Osteoblast (primary cell): ENCODE data around the gene BFAR. TPM values are rescaled to one million over a fixed set of nuclear protein-coding genes. Genes with fewer than 3 reads are reported as not detected.

Source experiments
- DNase-seq: peaks from one replicate; pipeline ENCODE4 v3.0.0; 2011; ENCODE audit warnings: low spot score, mixed read lengths; ENCODE audit not compliant: insufficient read length; ENCODE audit errors: missing footprints
- H2AFZ ChIP-seq: 2 replicates; pipeline ENCODE4 v1.6.0; 2011; ENCODE audit warnings: mild to moderate bottlenecking, low read length
- H3K27ac ChIP-seq: 2 replicates; pipeline ENCODE4 v1.5.1; 2011; ENCODE audit warnings: mild to moderate bottlenecking, low read depth, low read length, moderate library complexity
- H3K27me3 ChIP-seq: 2 replicates; pipeline ENCODE4 v1.6.0; 2012; ENCODE audit warnings: mild to moderate bottlenecking, control low read depth, inconsistent platforms, low read length, moderate library complexity; ENCODE audit not compliant: insufficient read depth
- H3K36me3 ChIP-seq: 2 replicates; pipeline ENCODE4 v1.5.1; 2011; ENCODE audit warnings: mild to moderate bottlenecking, low read length, control low read depth, moderate library complexity; ENCODE audit not compliant: insufficient read depth
- H3K4me1 ChIP-seq: 2 replicates; pipeline ENCODE4 v1.5.1; 2011; ENCODE audit warnings: mild to moderate bottlenecking, low read length, control low read depth, moderate library complexity; ENCODE audit not compliant: insufficient read depth
- H3K4me2 ChIP-seq: 2 replicates; pipeline ENCODE4 v1.6.0; 2011; ENCODE audit warnings: mild to moderate bottlenecking, low read length; ENCODE audit not compliant: insufficient read depth
- H3K4me3 ChIP-seq: fragments of 200-600 bp; sonication (generic); 3 replicates; pipeline ENCODE4 v1.5.1; 2012; ENCODE audit warnings: mild to moderate bottlenecking, low read length, inconsistent platforms; ENCODE audit not compliant: insufficient read depth
- H3K79me2 ChIP-seq: 2 replicates; pipeline ENCODE4 v1.6.0; 2012; ENCODE audit warnings: mild to moderate bottlenecking, low read length, control low read depth, inconsistent platforms; ENCODE audit not compliant: insufficient read depth
- H3K9me3 ChIP-seq: 2 replicates; pipeline ENCODE4 v1.5.1; 2011; ENCODE audit warnings: low read depth, low read length, control low read depth
- H4K20me1 ChIP-seq: 2 replicates; pipeline ENCODE4 v1.6.0; 2012; ENCODE audit warnings: mild to moderate bottlenecking, low read length, control low read depth; ENCODE audit not compliant: insufficient read depth
- total RNA-seq: library from RNA; depleted of rRNA; stranded (reverse); fragments of >200 nt; gene quantifications from 2 replicates; pipeline ENCODE4 v1.2.3, GENCODE V29; 2012
- TF ChIP-seq, protein P1 (sequence below): IDR thresholded peaks from 2 replicates; pipeline ENCODE4 v1.5.1; 2011; ENCODE audit warnings: mild to moderate bottlenecking, low read depth, low read length, moderate library complexity; ENCODE audit errors: extremely low read depth

The BFAR gene
- total RNA-seq, 1 donor, result 186 TPM

DNA sequence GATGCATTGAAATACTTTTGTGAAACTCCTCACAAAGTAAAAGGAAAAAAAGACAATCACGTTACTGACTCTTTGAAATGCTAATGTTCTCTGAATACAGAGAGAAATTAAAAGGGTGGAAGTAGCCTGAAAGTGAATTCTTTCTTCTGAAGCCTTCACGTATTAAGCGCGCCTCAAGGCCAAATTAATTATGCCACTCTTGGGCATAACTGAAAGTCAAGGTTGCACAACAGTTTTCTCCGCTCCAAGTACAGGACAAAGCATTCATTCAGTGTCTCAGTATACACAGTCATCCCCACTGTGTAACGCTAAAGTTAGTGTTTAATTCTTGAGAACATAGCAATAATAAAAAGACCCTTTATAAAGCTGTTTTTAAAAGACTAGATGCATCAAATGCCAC is 24.1 kb upstream of the BFAR start:
- no peak for DNase-seq
- no peaks in the 10 kb centered on the region for H3K27me3 ChIP-seq
- no peak overlapping the region for H3K4me3 ChIP-seq
- H3K27ac ChIP-seq, result no peak overlapping the region
- H3K79me2 ChIP-seq, result no peaks in the 10 kb centered on the region
- H3K4me1 ChIP-seq, result no peaks in the 10 kb centered on the region
- H2AFZ ChIP-seq, result no peak overlapping the region
- TF ChIP-seq, protein P1, sequence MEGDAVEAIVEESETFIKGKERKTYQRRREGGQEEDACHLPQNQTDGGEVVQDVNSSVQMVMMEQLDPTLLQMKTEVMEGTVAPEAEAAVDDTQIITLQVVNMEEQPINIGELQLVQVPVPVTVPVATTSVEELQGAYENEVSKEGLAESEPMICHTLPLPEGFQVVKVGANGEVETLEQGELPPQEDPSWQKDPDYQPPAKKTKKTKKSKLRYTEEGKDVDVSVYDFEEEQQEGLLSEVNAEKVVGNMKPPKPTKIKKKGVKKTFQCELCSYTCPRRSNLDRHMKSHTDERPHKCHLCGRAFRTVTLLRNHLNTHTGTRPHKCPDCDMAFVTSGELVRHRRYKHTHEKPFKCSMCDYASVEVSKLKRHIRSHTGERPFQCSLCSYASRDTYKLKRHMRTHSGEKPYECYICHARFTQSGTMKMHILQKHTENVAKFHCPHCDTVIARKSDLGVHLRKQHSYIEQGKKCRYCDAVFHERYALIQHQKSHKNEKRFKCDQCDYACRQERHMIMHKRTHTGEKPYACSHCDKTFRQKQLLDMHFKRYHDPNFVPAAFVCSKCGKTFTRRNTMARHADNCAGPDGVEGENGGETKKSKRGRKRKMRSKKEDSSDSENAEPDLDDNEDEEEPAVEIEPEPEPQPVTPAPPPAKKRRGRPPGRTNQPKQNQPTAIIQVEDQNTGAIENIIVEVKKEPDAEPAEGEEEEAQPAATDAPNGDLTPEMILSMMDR, result no peak
- peaks cover 54% of the 10 kb centered on the region for H3K36me3 ChIP-seq
- no peaks in the 10 kb centered on the region for H4K20me1 ChIP-seq
- H3K4me2 ChIP-seq, result no peak overlapping the region
- no peaks in the 10 kb centered on the region for H3K9me3 ChIP-seq

DNA sequence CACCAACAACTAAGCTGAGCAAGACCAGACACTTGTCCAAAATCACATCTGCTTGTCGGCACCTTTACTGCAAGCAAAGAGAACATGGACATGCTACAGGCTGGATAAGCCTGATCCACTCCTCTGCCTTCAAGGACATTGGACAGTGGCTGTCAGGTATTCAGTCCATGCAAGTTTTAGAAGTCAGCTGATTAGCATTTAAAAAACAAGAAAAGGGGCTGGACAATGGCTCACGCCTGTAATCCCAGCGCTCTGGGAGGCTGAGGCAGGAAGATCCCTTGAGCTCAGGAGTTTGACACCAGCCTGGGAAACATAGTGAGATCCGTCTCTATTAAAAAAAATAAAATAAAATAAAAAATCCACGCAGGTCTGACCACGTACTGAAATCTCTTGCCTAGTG is 23.0 kb upstream of the BFAR start:
- Histone ChIP-seq H3K4me3 (no peak overlapping the region), H3K79me2 (no peaks in the 10 kb centered on the region), H3K9me3 (no peaks in the 10 kb centered on the region), H3K36me3 (peaks cover 54% of the 10 kb centered on the region), H4K20me1 (no peaks in the 10 kb centered on the region), H3K27me3 (no peaks in the 10 kb centered on the region), H3K27ac (no peak overlapping the region), H2AFZ (no peak overlapping the region), H3K4me2 (no peak overlapping the region), H3K4me1 (no peaks in the 10 kb centered on the region)
- TF ChIP-seq, protein P1, result no peak
- DNase-seq, result no peak

GRCh38 chr16:14611660-14612059 is 21.1 kb upstream of the BFAR start:
- H3K9me3 ChIP-seq, result no peaks in the 10 kb centered on the region
- peaks cover 49% of the 10 kb centered on the region for H3K36me3 ChIP-seq
- no peak overlapping the region for H2AFZ ChIP-seq
- H3K27me3 ChIP-seq, result no peaks in the 10 kb centered on the region
- no peak overlapping the region for H3K4me2 ChIP-seq
- H4K20me1 ChIP-seq, result peaks cover 5% of the 10 kb centered on the region
- no peak for DNase-seq
- no peaks in the 10 kb centered on the region for H3K4me1 ChIP-seq
- no peaks in the 10 kb centered on the region for H3K79me2 ChIP-seq
- TF ChIP-seq, protein P1, result no peak
- no peak overlapping the region for H3K27ac ChIP-seq
- H3K4me3 ChIP-seq, result no peak overlapping the region

- no peak overlapping the region for H2AFZ ChIP-seq
- no peaks in the 10 kb centered on the region for H3K79me2 ChIP-seq
- H3K27ac ChIP-seq, result no peak overlapping the region
- H3K9me3 ChIP-seq, result no peaks in the 10 kb centered on the region
- no peak overlapping the region for H3K4me2 ChIP-seq
- no peaks in the 10 kb centered on the region for H3K4me1 ChIP-seq
- H3K27me3 ChIP-seq, result no peaks in the 10 kb centered on the region
- H3K36me3 ChIP-seq, result peaks cover 42% of the 10 kb centered on the region
- TF ChIP-seq, protein P1, result no peak
- H3K4me3 ChIP-seq, result no peak overlapping the region
- H4K20me1 ChIP-seq, result peaks cover 5% of the 10 kb centered on the region
- no peak for DNase-seq
Observed at GRCh38 chr16:14613991-14614390, 18.8 kb upstream of the BFAR start.
